GM12878 (cell line): Measurements from ENCODE around the gene VWA8. TPM values are rescaled to one million over a fixed set of nuclear protein-coding genes. Genes with fewer than 3 reads are reported as not detected.

Experiments
- BHLHE40 ChIP-seq, 2 experiments: fragments of 450-650 bp in 1 of 2; IDR thresholded peaks; 2 replicates each; pipeline ENCODE4 v1.6.1; 2011 to 2017; ENCODE audit warnings: low read depth in 2 of 2, borderline replicate concordance in 1 of 2, improper control_type of control experiment in 1 of 2, low read length in 1 of 2, mild to moderate bottlenecking in 1 of 2
- BMI1 ChIP-seq: fragments of 450-650 bp; IDR thresholded peaks from 2 replicates; pipeline ENCODE4 v1.6.1; 2016; ENCODE audit warnings: mild to moderate bottlenecking, moderate library complexity, borderline replicate concordance
- CHD1 ChIP-seq: IDR thresholded peaks from 2 replicates; pipeline ENCODE4 v1.6.1; 2012; ENCODE audit warnings: low read depth, low read length, improper control_type of control experiment
- CHD2 ChIP-seq: IDR thresholded peaks from 2 replicates; pipeline ENCODE4 v1.6.1; 2011; ENCODE audit warnings: low read depth, low read length, improper control_type of control experiment, borderline replicate concordance
- KAT2A ChIP-seq: conservative IDR thresholded peaks from 2 replicates; pipeline ENCODE4 v1.6.1; 2011; ENCODE audit warnings: low read depth, low read length; ENCODE audit not compliant: control insufficient read depth
- MAX ChIP-seq: IDR thresholded peaks from 2 replicates; pipeline ENCODE4 v1.6.1; 2012; ENCODE audit warnings: low read depth, low read length, improper control_type of control experiment
- MTA2 ChIP-seq: fragments of 450-650 bp; IDR thresholded peaks from 2 replicates; pipeline ENCODE4 v1.6.1; 2016; ENCODE audit warnings: low read depth, mild to moderate bottlenecking, moderate library complexity
- NFYA ChIP-seq: IDR thresholded peaks from 2 replicates; pipeline ENCODE4 v1.6.1; 2011; ENCODE audit warnings: low read depth, mild to moderate bottlenecking, low read length, improper control_type of control experiment, borderline replicate concordance
- NR2C1 ChIP-seq: fragments of 450-650 bp; IDR thresholded peaks from 2 replicates; pipeline ENCODE4 v1.6.1; 2017; ENCODE audit warnings: antibody characterized with exemption, mild to moderate bottlenecking, moderate library complexity
- PRDM15 ChIP-seq: fragments of 450-650 bp; formaldehyde crosslinking; IDR thresholded peaks from 2 replicates; pipeline ENCODE4 v1.4.0; 2020; ENCODE audit warnings: mild to moderate bottlenecking, moderate library complexity
- RBBP5 ChIP-seq: fragments of 200-600 bp; sonication (generic); conservative IDR thresholded peaks from 2 replicates; pipeline ENCODE4 v1.6.1; 2016
- RCOR1 ChIP-seq: conservative IDR thresholded peaks from 2 replicates; pipeline ENCODE4 v1.6.1; 2012; ENCODE audit warnings: low read depth, low read length, improper control_type of control experiment
- SUPT20H ChIP-seq: IDR thresholded peaks from 2 replicates; pipeline ENCODE4 v1.6.1; 2011; ENCODE audit warnings: low read depth, mild to moderate bottlenecking, low read length, moderate library complexity, borderline replicate concordance; ENCODE audit not compliant: control insufficient read depth
- TCF12 ChIP-seq: IDR thresholded peaks from 2 replicates; pipeline ENCODE4 v1.6.1; 2011; ENCODE audit warnings: low read depth, mild to moderate bottlenecking, low read length
- WRNIP1 ChIP-seq: IDR thresholded peaks from 2 replicates; pipeline ENCODE4 v1.6.1; 2011; ENCODE audit warnings: low read depth, low read length, improper control_type of control experiment, borderline replicate concordance
- YY1 ChIP-seq: IDR thresholded peaks from 2 replicates; pipeline ENCODE4 v1.6.1; 2011; ENCODE audit warnings: low read depth, mild to moderate bottlenecking, low read length
- ZBED1 ChIP-seq: IDR thresholded peaks from 2 replicates; pipeline ENCODE4 v1.6.1; 2016; ENCODE audit warnings: borderline replicate concordance
- ZNF207 ChIP-seq: fragments of 450-650 bp; IDR thresholded peaks from 2 replicates; pipeline ENCODE4 v1.6.1; 2014; ENCODE audit warnings: antibody characterized with exemption, mild to moderate bottlenecking, borderline replicate concordance
- ZNF592 ChIP-seq: fragments of 450-650 bp; IDR thresholded peaks from 2 replicates; pipeline ENCODE4 v1.6.1; 2017; ENCODE audit warnings: mild to moderate bottlenecking, moderate library complexity
- polyA plus RNA-seq, 11 experiments: library from polyadenylated mRNA; depleted of rRNA in 4 of 11; unstranded in 6 of 11; stranded (reverse) in 5 of 11; fragments of >200 nt; fragmentation: Nextera tagmentation in 4 of 11; fragmentation: Illumina TruSeq in 1 of 11; extraction: Ambion mirVana in 4 of 11; extraction: Trizol in 1 of 11; gene quantifications; 1 replicate in 1 of 11; 2 replicates in 10 of 11; pipeline versions ENCODE4 v1.2.1 to v1.2.3, GENCODE V29; 2011 to 2016; ENCODE audit warnings: inconsistent platforms in 2 of 11, missing spikeins in 2 of 11, low read depth in 1 of 11
- total RNA-seq, 4 experiments: library from RNA; depleted of rRNA in 3 of 4; stranded (reverse); fragments of >200 nt in 3 of 4; fragmentation: Illumina TruSeq in 1 of 4; extraction: Trizol in 1 of 4; gene quantifications; 2 replicates each; pipeline versions ENCODE4 v1.2.1 to v1.2.3, GENCODE V29; 2013 to 2021
- TF ChIP-seq, protein P1 (sequence below): IDR thresholded peaks from 2 replicates; pipeline ENCODE4 v1.6.1; 2012; ENCODE audit warnings: low read depth, low read length, improper control_type of control experiment
- TF ChIP-seq, protein P2 (sequence below): IDR thresholded peaks from 2 replicates; pipeline ENCODE4 v1.6.1; 2012; ENCODE audit warnings: low read depth, low read length, improper control_type of control experiment

VWA8 gene
- total and polyA plus RNA-seq, 10 of the 15 experiments (the other 5 are each of a cell fraction or from before 2014, with no cell fraction given), result 3.0 to 21.8 (median 13.5) TPM

DNA sequence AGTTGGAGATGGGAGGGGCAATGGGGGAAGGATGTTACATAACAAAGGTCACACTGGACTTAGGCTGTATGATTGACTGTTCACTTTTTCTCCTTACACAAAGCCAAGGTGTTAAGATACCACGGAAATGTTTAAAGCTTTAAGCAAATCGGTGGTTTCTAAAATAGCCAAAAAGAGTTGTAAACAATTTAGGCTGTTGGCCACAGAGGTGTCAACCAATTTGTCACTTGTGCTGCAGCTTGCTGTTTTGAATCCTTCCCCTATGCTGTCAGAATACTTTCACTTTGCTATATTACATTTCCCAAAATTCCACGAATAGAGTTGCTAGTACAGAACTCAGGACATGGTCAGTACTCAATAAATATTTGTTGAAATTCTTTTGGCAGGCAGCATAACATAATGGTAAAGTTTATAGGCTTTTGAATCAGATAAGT, 149.3 kb downstream of the VWA8 start (continued):
- TF ChIP-seq RCOR1 (no peak), KAT2A (no peak), PRDM15 (CRISPR knock-in tag) (no peak), BHLHE40 (IDR thresholded peaks at IDR 0.05; ENCODE audit: borderline replicate concordance in 1 of 2, low read depth in 2 of 2, low read length in 1 of 2) (peak; percentile 52 to 62; a peak in 2 of 4 replicates), WRNIP1 (no peak), MTA2 (peak; percentile 85), YY1 (no peak), SUPT20H (no peak), CHD2 (peak; percentile 23; the same call in 1 of the 2 replicates), TCF12 (no peak), RBBP5 (no peak), BMI1 (no peak), ZBED1 (no peak), NFYA (no peak), ZNF592 (no peak), NR2C1 (no peak), MAX (no peak), ZNF207 (no peak), CHD1 (no peak)
- TF ChIP-seq, protein P1, sequence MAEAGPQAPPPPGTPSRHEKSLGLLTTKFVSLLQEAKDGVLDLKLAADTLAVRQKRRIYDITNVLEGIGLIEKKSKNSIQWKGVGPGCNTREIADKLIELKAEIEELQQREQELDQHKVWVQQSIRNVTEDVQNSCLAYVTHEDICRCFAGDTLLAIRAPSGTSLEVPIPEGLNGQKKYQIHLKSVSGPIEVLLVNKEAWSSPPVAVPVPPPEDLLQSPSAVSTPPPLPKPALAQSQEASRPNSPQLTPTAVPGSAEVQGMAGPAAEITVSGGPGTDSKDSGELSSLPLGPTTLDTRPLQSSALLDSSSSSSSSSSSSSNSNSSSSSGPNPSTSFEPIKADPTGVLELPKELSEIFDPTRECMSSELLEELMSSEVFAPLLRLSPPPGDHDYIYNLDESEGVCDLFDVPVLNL, result no peak
- TF ChIP-seq, protein P2, sequence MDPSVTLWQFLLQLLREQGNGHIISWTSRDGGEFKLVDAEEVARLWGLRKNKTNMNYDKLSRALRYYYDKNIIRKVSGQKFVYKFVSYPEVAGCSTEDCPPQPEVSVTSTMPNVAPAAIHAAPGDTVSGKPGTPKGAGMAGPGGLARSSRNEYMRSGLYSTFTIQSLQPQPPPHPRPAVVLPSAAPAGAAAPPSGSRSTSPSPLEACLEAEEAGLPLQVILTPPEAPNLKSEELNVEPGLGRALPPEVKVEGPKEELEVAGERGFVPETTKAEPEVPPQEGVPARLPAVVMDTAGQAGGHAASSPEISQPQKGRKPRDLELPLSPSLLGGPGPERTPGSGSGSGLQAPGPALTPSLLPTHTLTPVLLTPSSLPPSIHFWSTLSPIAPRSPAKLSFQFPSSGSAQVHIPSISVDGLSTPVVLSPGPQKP, result no peak
